Endothelial cell of umbilical vein (primary cell): ENCODE results near the gene RGS4. TPM values are rescaled to one million over a fixed set of nuclear protein-coding genes. Genes with fewer than 3 reads are reported as not detected.

Experiments
- BruUV-seq: library from RNA; stranded (reverse); fragments of 400-500 nt; replicated peaks from 2 replicates; lab custom pipeline; 2021; lab: Mats Ljungman, UMichigan
- CTCF ChIA-PET: fragments of 300-600, 350-600 bp; sonication (Branson Sonifier 250); formaldehyde crosslinking; loops from one replicate; lab custom pipeline; 2021; ENCODE audit warnings: antibody characterized with exemption, inconsistent platforms; lab: Charles Lee
- POLR2A ChIA-PET: fragments of 300-600, 350-600 bp; sonication (Branson Sonifier 250); formaldehyde crosslinking; loops from one replicate; lab custom pipeline; 2021; ENCODE audit warnings: antibody characterized with exemption, inconsistent platforms; lab: Charles Lee
- DNase-seq: peaks from one replicate; pipeline ENCODE4 v3.0.0-alpha.2; 2011; ENCODE audit warnings: low read depth, low spot score
- FAIRE-seq: peaks from 2 replicates; lab custom pipeline; 2011; peaks lifted over from hg19 to GRCh38; lab: Jason Lieb, UNC
- H2AFZ ChIP-seq: 2 replicates; pipeline ENCODE4 v1.6.0; 2012; ENCODE audit warnings: low read depth, low read length, control low read depth, inconsistent platforms
- H3K27ac ChIP-seq: 2 replicates; pipeline ENCODE4 v1.5.1; 2011; ENCODE audit warnings: low read depth, mild to moderate bottlenecking, control low read depth, low read length, moderate library complexity; ENCODE audit not compliant: insufficient read depth
- H3K27me3 ChIP-seq, 2 experiments: 2 replicates each; pipeline versions ENCODE4 v1.6.0 to v1.6.1; 2011; ENCODE audit warnings: low read length in 2 of 2, mixed read lengths in 1 of 2; ENCODE audit not compliant: control insufficient read depth in 2 of 2, insufficient read depth in 2 of 2
- H3K36me3 ChIP-seq, 2 experiments: 2 replicates in 1 of 2; 3 replicates in 1 of 2; pipeline ENCODE4 v1.5.1; 2011; ENCODE audit warnings: low read length in 2 of 2, mild to moderate bottlenecking in 1 of 2, moderate library complexity in 1 of 2; ENCODE audit not compliant: control insufficient read depth in 2 of 2, insufficient read depth in 2 of 2; ENCODE audit errors: extremely low read depth in 1 of 2
- H3K4me1 ChIP-seq: 3 replicates; pipeline ENCODE4 v1.5.1; 2011; ENCODE audit warnings: mild to moderate bottlenecking, low read length; ENCODE audit not compliant: control insufficient read depth, insufficient read depth; ENCODE audit errors: extremely low read depth
- H3K4me2 ChIP-seq: 2 replicates; pipeline ENCODE4 v1.6.1; 2011; ENCODE audit warnings: low read length, control low read depth, mixed read lengths; ENCODE audit not compliant: insufficient read depth
- H3K4me3 ChIP-seq, 3 experiments: fragments of 200-600 bp in 1 of 3; sonication (generic), shearing (Covaris generic) in 1 of 3; replicated peaks in 1 of 3; 2 replicates each; pipeline ENCODE4 v1.5.1; 2011 to 2016; ENCODE audit warnings: control low read depth in 3 of 3, low read length in 3 of 3, mild to moderate bottlenecking in 2 of 3, inconsistent platforms in 1 of 3, low read depth in 1 of 3, moderate library complexity in 1 of 3; ENCODE audit not compliant: insufficient read depth in 1 of 3
- H3K79me2 ChIP-seq: 2 replicates; pipeline ENCODE4 v1.6.0; 2012; ENCODE audit warnings: low read length, inconsistent platforms; ENCODE audit not compliant: control insufficient read depth, insufficient read depth
- H3K9ac ChIP-seq: replicated peaks from 2 replicates; pipeline ENCODE3; 2011; ENCODE audit warnings: low read length, control low read depth; ENCODE audit not compliant: insufficient read depth; ENCODE audit errors: extremely low read depth
- H3K9me1 ChIP-seq: replicated peaks from 3 replicates; pipeline ENCODE4 v1.6.0; 2011; ENCODE audit warnings: mild to moderate bottlenecking, low read length; ENCODE audit not compliant: control insufficient read depth, insufficient read depth; ENCODE audit errors: extremely low read depth
- H3K9me3 ChIP-seq: replicated peaks from 2 replicates; pipeline ENCODE4 v1.5.1; 2012; ENCODE audit warnings: low read length, inconsistent platforms; ENCODE audit not compliant: control insufficient read depth, insufficient read depth
- H4K20me1 ChIP-seq: replicated peaks from 2 replicates; pipeline ENCODE3; 2011; ENCODE audit warnings: mild to moderate bottlenecking, low read length; ENCODE audit not compliant: control insufficient read depth, insufficient read depth; ENCODE audit errors: extremely low read depth
- CTCF ChIP-seq, 2 donors: IDR thresholded peaks; 1 replicate in 1 of 2; 2 replicates in 1 of 2; pipeline ENCODE4 v1.5.1; 2011; ENCODE audit warnings: low read length in 2 of 2, mild to moderate bottlenecking in 2 of 2, moderate library complexity in 2 of 2, control low read depth in 1 of 2, inconsistent platforms in 1 of 2, low read depth in 1 of 2; ENCODE audit not compliant: insufficient read depth in 1 of 2; ENCODE audit errors: extremely low read depth in 1 of 2
- EZH2 ChIP-seq: IDR thresholded peaks from 2 replicates; pipeline ENCODE4 v1.6.1; 2012; ENCODE audit warnings: borderline replicate concordance, low read depth, mild to moderate bottlenecking, moderate library complexity, low read length, inconsistent platforms; ENCODE audit not compliant: severe bottlenecking
- FOS ChIP-seq: IDR thresholded peaks from 2 replicates; pipeline ENCODE4 v1.6.1; 2011; ENCODE audit warnings: mild to moderate bottlenecking, low read length, moderate library complexity, borderline replicate concordance; ENCODE audit not compliant: insufficient read depth
- GATA2 ChIP-seq: IDR thresholded peaks from 2 replicates; pipeline ENCODE4 v1.7.0; 2011; ENCODE audit warnings: low read depth, mild to moderate bottlenecking, moderate library complexity, mixed read lengths, low read length; ENCODE audit not compliant: insufficient read length, insufficient read depth
- JUN ChIP-seq: IDR thresholded peaks from 2 replicates; pipeline ENCODE4 v1.6.1; 2011; ENCODE audit warnings: borderline replicate concordance, low read depth; ENCODE audit not compliant: insufficient read length, insufficient read depth
- MYC ChIP-seq: IDR thresholded peaks from one replicate; pipeline ENCODE4 v1.6.1; 2011; ENCODE audit warnings: mild to moderate bottlenecking, low read depth, low read length
- POLR2A ChIP-seq: IDR thresholded peaks from 2 replicates; pipeline ENCODE4 v1.6.1; 2012; ENCODE audit warnings: low read depth, mild to moderate bottlenecking, control low read depth, low read length
- POLR2AphosphoS5 ChIP-seq: IDR thresholded peaks from 2 replicates; pipeline ENCODE4 v1.6.1; 2012; ENCODE audit warnings: low read depth, mild to moderate bottlenecking, control low read depth, low read length, moderate library complexity; ENCODE audit not compliant: insufficient read depth
- dilution Hi-C: fragments of 300-500 bp; cut with MboI; formaldehyde crosslinking; loops from one replicate; pipeline ENCODE4 v1.15.0; 2019; ENCODE audit warnings: low sequenced_read_pairs; ENCODE audit not compliant: extremely low pct_ligation_motif_present
- intact Hi-C: fragments of 100-400 bp; cut with micrococcal nuclease; formaldehyde crosslinking; loops from one replicate; pipeline ENCODE4 v1.10.0; 2022
- polyA plus RNA-seq, 4 experiments: library from polyadenylated mRNA; depleted of rRNA in 3 of 4; stranded (reverse) in 3 of 4; unstranded in 1 of 4; fragments of >200 nt; gene quantifications; 2 replicates each; pipeline versions ENCODE4 v1.2.1 to v1.2.3, GENCODE V29; 2011 to 2012; ENCODE audit warnings: missing spikeins in 1 of 4
- total RNA-seq: library from RNA; stranded (reverse); gene quantifications from 2 replicates; pipeline ENCODE4 v1.2.3, GENCODE V29; 2021

The RGS4 gene
- total and polyA plus RNA-seq, 2 donors (not counting 3 experiments of a cell fraction or from before 2014, with no cell fraction given): 14.6 to 59.3 TPM

DNA sequence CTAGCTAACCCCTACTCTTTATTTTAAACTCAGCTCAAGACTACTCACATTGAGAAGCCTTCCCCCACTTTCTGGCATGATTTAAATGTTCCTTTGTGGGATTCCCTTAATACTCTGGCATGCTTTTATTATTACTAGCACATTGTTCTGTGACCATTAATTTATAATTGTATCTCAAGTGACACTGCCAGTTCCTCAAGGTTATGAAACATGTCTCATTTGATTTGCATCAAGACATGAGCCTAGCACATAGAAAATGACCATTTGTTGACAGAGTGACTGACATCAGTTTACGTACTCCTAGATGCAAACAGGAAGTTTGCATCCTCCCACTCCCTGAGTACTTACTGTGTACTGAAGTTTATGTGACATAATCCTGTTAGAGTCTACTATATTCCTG, 15.2 kb downstream of the RGS4 start:
- H3K4me3 ChIP-seq: no peak overlapping the region
- intact Hi-C loops (no loop called here), dilution Hi-C loops (no loop called here)
- H3K9me1 ChIP-seq: no peaks in the 10 kb centered on the region
- H3K79me2 ChIP-seq: no peaks in the 10 kb centered on the region
- peaks cover 37% of the 10 kb centered on the region for H3K4me1 ChIP-seq
- no peak overlapping the region for H3K4me2 ChIP-seq
- no peak for FAIRE-seq
- H2AFZ ChIP-seq: no peak overlapping the region
- no peak overlapping the region for H3K9ac ChIP-seq
- ChIA-PET CTCF (no interaction called here), POLR2A (no interaction called here)
- TF ChIP-seq POLR2AphosphoS5: no peak
- TF ChIP-seq POLR2A: no peak
- no peak for TF ChIP-seq FOS
- no peak for TF ChIP-seq EZH2
- TF ChIP-seq MYC: no peak
- no peak for TF ChIP-seq JUN
- no peak for TF ChIP-seq CTCF (IDR thresholded peaks at IDR 0.05; ENCODE audit: extremely low read depth in 1 of 2, insufficient read depth in 1 of 2, low read depth in 1 of 2, low read length in 2 of 2)
- no peak for TF ChIP-seq GATA2
- H3K36me3 ChIP-seq: no peaks in the 10 kb centered on the region
- no peaks in the 10 kb centered on the region for H3K9me3 ChIP-seq
- no peaks in the 10 kb centered on the region for H3K27me3 ChIP-seq
- DNase-seq: no peak
- no peak overlapping the region for H3K27ac ChIP-seq
- H4K20me1 ChIP-seq: no peaks in the 10 kb centered on the region
- no TSS peak for BruUV-seq
